Nephron (organoid): ENCODE data around the gene GHDC.

Experiments
- H3K27ac Mint-ChIP-seq, 3 experiments: 2 replicates each; pipeline ENCODE4 v1.8.0; 2020; ENCODE audit warnings: mixed read lengths in 3 of 3, mild to moderate bottlenecking in 2 of 3, moderate library complexity in 1 of 3
- H3K27me3 Mint-ChIP-seq: 2 replicates; pipeline ENCODE4 v1.8.0; 2021; ENCODE audit warnings: low read depth, mild to moderate bottlenecking, moderate library complexity, mixed read lengths
- H3K36me3 Mint-ChIP-seq: 2 replicates; pipeline ENCODE4 v1.8.0; 2020; ENCODE audit warnings: low read depth, mixed read lengths
- H3K4me1 Mint-ChIP-seq: 2 replicates; pipeline ENCODE4 v1.8.0; 2020; ENCODE audit warnings: mixed read lengths
- H3K4me3 Mint-ChIP-seq, 3 experiments: 2 replicates each; pipeline ENCODE4 v1.8.0; 2020; ENCODE audit warnings: mild to moderate bottlenecking in 3 of 3, mixed read lengths in 3 of 3, moderate library complexity in 2 of 3
- H3K9me3 Mint-ChIP-seq: 2 replicates; pipeline ENCODE4 v1.8.0; 2020; ENCODE audit warnings: mixed read lengths
- CTCF ChIP-seq, 3 experiments: fragments of 200-600 bp; sonication (generic); IDR thresholded peaks; one replicate each; pipeline ENCODE4 v1.5.0; 2021; ENCODE audit warnings: antibody characterized with exemption in 3 of 3; ENCODE audit not compliant: unreplicated experiment in 3 of 3

GHDC gene

DNA sequence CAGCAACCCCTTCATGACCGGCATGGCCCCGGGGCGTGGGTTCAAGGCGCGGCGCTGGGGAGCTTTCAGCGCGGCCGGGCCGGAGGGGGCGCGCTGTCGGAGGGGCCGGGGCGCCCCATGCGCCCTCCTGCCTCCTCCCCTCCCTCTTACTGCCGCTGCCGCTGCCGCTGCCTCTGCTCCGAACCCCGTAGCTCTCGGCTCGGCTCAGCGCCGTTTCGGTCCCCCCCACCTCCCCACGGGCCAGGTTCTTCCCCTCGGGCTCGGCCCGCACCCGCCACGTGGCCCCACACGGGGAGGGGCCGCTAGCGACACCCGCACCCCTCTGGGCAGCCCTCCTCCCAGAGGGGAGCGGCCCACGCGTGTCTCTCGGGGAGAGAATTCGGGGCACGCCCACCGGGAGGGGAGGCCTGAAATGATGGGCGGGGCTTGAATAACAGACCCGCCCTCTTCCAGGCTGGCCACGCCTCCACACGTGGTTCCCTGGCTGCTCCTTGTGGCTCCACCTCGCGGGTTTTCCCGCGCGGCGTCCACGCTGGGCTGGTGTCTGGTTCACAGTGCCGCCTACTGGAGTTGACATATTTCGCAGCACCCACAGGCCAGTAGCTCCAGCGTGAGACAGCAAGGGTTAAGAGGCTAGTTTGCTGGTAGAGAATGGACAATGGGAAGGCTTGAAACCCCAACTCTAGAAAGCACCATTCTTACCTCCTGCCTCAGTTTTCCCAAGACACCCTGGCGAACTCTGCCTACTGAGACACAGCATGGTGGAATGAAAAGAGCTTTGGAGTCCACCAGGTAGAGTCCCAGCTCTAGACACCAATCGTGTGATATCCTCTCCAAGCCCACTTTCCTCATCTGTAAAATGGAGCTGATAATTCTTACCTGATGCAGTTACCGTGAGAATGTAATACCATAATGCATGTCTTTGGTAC, 13.1 kb downstream of the GHDC start, which contains the start of gene KCNH4:
KCNH4 (minus strand) TSS at position 221 of the 929 bp plus-strand sequence; CDS start at position 24, 197 bp downstream.
- Mint-ChIP-seq H3K4me1 (peaks cover 6% of the 10 kb centered on the region), H3K27me3 (peaks cover 88% of the 10 kb centered on the region), H3K36me3 (no peaks in the 10 kb centered on the region), H3K27ac (no peak within 1 kb of the TSS), H3K4me3 (peak within 1 kb of the TSS; percentile 40 to 51 (median 42)), H3K9me3 (no peaks in the 10 kb centered on the region)
- TF ChIP-seq CTCF (IDR thresholded peaks at IDR 0.05; ENCODE audit: unreplicated experiment in 3 of 3), result peak; percentile 22 to 43 (median 31)

DNA sequence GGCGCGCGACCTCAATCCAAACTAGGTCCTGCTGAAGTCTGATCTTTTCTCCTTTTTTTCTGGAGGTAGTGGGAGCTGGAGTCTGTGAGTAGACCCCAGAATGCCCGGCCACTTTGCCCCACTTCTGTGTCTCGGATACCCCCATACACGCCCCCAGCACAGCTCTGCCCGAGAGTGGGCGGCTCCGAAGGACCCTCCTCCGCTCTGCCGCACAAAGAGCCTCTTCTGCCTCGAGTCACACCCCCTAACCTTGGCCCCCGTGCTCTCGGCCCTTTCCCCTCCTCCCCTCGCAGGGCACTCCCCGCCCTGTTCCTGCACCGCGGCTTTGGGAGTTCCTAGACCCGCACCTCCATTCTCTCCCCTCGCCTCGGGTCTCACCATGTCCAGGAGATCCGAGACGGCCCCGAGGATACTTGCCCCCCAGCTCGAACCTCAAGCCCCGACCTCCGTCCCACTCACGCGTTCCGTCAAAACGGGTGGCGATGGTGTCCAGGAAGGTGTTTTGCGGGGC, 13.8 kb downstream of the GHDC start:
- no peaks in the 10 kb centered on the region for H3K36me3 Mint-ChIP-seq
- H3K9me3 Mint-ChIP-seq, result no peaks in the 10 kb centered on the region
- peak overlapping the region; percentile 40 to 51 (median 42) for H3K4me3 Mint-ChIP-seq
- TF ChIP-seq CTCF (IDR thresholded peaks at IDR 0.05; ENCODE audit: unreplicated experiment in 3 of 3), result no peak
- peaks cover 87% of the 10 kb centered on the region for H3K27me3 Mint-ChIP-seq
- H3K27ac Mint-ChIP-seq, result no peak overlapping the region
- peaks cover 6% of the 10 kb centered on the region for H3K4me1 Mint-ChIP-seq

- peaks cover 6% of the 10 kb centered on the region for H3K4me1 Mint-ChIP-seq
Measured at GRCh38 chr17:42179911-42180410, 14.3 kb downstream of the GHDC start.

DNA sequence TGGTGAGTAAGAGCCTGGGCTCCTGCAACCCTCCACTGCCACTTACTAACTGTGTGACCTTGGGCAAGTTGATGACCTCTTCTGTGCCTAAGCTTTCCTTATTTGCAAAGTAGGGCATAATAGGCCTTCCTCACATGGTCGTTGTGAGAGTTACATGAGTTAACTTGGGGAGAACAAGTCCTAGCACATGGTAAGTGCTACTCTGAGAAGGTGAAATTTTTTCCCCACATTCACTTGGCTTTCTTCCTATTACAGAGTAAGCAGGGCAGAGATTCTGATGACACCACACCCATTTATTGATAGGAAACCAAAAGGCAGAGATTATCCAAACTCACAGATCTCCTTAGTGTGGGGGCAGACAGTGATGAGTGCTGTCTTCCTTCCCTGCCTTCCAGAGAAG, 15.0 kb downstream of the GHDC start:
- H3K4me1 Mint-ChIP-seq, result peaks cover 6% of the 10 kb centered on the region
- H3K4me3 Mint-ChIP-seq, result no peak overlapping the region
- H3K27me3 Mint-ChIP-seq, result peaks cover 85% of the 10 kb centered on the region
- H3K9me3 Mint-ChIP-seq, result no peaks in the 10 kb centered on the region
- TF ChIP-seq CTCF (IDR thresholded peaks at IDR 0.05; ENCODE audit: unreplicated experiment in 3 of 3), result no peak
- H3K36me3 Mint-ChIP-seq, result no peaks in the 10 kb centered on the region
- H3K27ac Mint-ChIP-seq, result no peak overlapping the region

More at GRCh38 chr17:42179911-42180410, 14.3 kb downstream of the GHDC start:
- peaks cover 85% of the 10 kb centered on the region for H3K27me3 Mint-ChIP-seq
- TF ChIP-seq CTCF (IDR thresholded peaks at IDR 0.05; ENCODE audit: unreplicated experiment in 3 of 3), result no peak
- H3K27ac Mint-ChIP-seq, result no peak overlapping the region
- H3K4me3 Mint-ChIP-seq, result peak overlapping the region; percentile 40 to 51 (median 42)
- H3K9me3 Mint-ChIP-seq, result no peaks in the 10 kb centered on the region
- no peaks in the 10 kb centered on the region for H3K36me3 Mint-ChIP-seq

GRCh38 chr17:42178817-42179216, 15.5 kb downstream of the GHDC start:
- no peak for TF ChIP-seq CTCF (IDR thresholded peaks at IDR 0.05; ENCODE audit: unreplicated experiment in 3 of 3)
- no peaks in the 10 kb centered on the region for H3K9me3 Mint-ChIP-seq
- H3K27me3 Mint-ChIP-seq, result peaks cover 79% of the 10 kb centered on the region
- H3K36me3 Mint-ChIP-seq, result no peaks in the 10 kb centered on the region
- no peak overlapping the region for H3K27ac Mint-ChIP-seq
- no peak overlapping the region for H3K4me3 Mint-ChIP-seq
- H3K4me1 Mint-ChIP-seq, result peaks cover 5% of the 10 kb centered on the region
